ENCODE data around the gene ADGRG2. TPM values are rescaled to one million over a fixed set of nuclear protein-coding genes. Genes with fewer than 3 reads are reported as not detected.
"Not testable (repeated sequence)": the region's sequence is repeated elsewhere in the genome, so short reads cannot be mapped to it uniquely, and the experiment has no call there.

The ADGRG2 gene
- total RNA-seq, 4 donors from 2014 or later: 8.3 to 13.1 (median 8.8) TPM

DNA sequence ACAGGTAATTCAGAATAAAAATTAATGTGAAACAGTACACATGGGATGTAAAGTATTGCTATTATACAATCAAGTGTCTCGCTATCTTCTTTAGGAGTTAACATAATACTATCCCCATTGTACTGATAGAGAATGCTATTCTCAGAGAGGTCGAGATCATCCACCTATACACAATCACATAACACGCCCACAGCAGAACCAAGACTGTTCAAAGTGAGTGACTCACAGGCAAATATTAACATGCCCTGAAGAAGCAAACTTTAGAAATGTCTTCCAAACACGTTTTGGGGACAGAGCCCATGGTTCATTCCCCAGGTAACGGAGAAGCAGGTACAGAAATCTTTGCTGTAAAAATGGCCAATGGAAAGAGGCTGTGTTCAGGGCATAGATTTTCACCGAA is 88.2 kb downstream of the ADGRG2 start:
- TF ChIP-seq, protein P1, sequence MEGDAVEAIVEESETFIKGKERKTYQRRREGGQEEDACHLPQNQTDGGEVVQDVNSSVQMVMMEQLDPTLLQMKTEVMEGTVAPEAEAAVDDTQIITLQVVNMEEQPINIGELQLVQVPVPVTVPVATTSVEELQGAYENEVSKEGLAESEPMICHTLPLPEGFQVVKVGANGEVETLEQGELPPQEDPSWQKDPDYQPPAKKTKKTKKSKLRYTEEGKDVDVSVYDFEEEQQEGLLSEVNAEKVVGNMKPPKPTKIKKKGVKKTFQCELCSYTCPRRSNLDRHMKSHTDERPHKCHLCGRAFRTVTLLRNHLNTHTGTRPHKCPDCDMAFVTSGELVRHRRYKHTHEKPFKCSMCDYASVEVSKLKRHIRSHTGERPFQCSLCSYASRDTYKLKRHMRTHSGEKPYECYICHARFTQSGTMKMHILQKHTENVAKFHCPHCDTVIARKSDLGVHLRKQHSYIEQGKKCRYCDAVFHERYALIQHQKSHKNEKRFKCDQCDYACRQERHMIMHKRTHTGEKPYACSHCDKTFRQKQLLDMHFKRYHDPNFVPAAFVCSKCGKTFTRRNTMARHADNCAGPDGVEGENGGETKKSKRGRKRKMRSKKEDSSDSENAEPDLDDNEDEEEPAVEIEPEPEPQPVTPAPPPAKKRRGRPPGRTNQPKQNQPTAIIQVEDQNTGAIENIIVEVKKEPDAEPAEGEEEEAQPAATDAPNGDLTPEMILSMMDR (IDR thresholded peaks at IDR 0.05): no peak
- DNase-seq (ENCODE audit: low spot score) (no peak), ATAC-seq (ENCODE audit: low FRiP score) (no peak)

DNA sequence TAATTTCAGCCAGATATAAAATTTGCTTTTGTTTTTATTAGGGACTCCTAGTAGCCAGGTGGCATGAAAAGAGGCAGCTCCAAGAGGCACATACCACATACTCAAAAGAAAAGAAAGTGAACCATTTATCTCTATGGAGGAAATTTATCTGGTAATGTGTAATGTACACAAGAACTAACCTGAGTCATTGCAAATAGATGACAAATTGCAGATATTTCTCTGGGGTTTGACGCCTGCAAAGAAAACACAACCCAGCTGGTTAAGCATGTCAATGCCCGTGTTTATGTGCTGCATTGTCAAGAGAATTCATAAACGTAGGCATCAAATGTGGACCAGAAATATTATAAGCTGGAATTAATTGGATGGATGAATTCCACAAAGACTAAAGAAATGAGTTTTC is 91.5 kb downstream of the ADGRG2 start:
- DNase-seq (ENCODE audit: low spot score): no peak
- no peak for ATAC-seq (ENCODE audit: low FRiP score)
- TF ChIP-seq, protein P1 (IDR thresholded peaks at IDR 0.05): no peak

DNA sequence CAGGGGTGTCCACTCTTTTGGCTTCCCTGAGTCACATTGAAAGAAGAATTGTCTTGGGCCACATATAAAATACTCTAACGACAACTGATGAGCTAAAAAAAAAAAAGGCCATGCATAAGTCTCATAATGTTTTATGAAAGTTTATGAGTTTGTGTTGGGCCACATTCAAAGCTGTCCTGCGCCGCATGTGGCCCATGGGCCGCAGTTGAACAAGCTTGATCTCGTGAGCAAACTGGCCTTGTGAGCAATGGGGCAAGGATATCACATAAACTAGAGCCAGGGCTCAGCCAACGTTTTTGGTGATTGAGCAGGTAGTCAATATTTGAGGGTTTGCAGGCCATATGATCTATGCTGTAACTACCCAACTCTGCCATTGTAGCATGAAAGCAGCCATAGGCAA is 93.7 kb downstream of the ADGRG2 start:
- DNase-seq (ENCODE audit: low spot score) (no peak), ATAC-seq (ENCODE audit: low FRiP score) (no peak)
- TF ChIP-seq, protein P1 (IDR thresholded peaks at IDR 0.05): no peak

DNA sequence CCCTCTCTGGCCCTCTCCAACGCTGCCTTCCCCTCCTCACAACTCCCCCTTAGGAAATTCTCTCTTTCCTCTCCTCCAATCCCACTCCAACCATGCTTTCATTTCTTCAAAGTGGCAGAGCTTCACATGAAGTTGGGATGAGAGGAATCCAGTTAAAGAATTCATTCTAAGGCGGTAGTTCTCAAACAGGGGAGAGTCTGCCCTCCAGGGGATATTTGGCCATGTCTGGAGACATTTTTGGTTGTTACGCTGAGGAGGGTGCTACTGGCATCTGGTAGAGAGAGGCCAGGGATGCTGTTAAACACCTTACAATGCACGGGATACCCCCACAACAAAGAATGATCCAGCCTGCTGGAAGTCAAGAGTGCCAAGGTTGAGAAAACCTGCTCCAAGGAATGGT is 97.9 kb downstream of the ADGRG2 start:
- TF ChIP-seq, protein P1 (IDR thresholded peaks at IDR 0.05): no peak
- ATAC-seq (ENCODE audit: low FRiP score) (no peak), DNase-seq (ENCODE audit: low spot score) (no peak)

DNA sequence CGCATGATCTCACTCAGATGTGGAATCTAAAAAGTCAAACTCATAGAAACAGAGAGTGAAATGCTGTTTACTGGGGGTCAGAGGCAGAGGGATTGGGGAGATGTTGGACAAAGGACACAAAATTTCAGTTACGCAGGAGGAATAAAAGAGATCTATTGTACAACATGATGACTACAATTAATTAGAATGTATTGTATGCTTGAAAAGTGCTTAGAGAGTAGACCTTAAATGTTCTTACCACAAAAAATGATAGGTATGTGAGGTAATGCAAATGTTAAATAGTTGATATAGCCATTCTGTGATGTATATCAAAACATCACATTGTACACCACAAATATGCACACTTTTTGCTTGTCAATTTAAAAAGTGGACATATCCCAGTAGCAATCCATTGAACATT is 102.3 kb downstream of the ADGRG2 start:
- ATAC-seq (ENCODE audit: low FRiP score) (no peak), DNase-seq (ENCODE audit: low spot score) (no peak)
- TF ChIP-seq, protein P1 (IDR thresholded peaks at IDR 0.05): no peak

DNA sequence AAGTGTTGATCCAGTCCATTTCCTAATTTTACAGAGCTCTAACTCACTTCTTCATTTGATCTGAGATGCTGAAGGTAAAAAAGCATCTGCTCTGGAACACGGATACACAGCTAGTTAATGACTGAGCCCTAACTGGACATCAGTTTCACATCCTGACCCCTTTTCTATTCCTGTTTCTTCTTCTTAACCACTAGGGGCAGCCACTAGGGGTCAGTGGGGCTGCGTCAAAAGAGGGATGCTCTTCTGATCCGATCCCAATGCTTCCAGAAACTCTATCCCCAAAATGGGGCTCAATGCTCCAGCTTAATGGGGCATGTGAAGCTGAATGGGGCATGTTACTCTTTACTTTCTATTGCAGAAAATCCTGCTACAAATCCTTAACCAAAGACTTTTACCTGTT is 105.0 kb downstream of the ADGRG2 start:
- no peak for DNase-seq (ENCODE audit: low spot score)
- peak; percentile 23 for ATAC-seq (ENCODE audit: low FRiP score)
- TF ChIP-seq, protein P1 (IDR thresholded peaks at IDR 0.05): no peak

DNA sequence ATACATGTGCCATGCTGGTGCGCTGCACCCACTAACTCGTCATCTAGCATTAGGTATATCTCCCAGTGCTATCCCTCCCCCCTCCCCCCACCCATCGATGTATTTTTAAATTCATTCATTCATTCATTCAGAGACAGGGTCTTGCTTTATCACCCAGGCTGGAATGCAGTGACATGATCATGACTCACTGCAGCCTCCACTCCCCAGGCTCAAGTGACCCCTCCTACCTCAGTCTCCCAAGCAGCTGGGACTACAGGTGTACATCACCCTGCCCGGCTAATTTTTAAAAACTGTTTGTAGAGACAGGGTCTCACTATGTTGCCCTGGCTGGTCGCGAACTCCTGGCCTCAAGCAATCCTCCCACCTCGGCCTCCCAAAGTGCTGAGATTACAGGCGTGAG is 105.7 kb downstream of the ADGRG2 start:
- not testable (repeated sequence) for ATAC-seq (ENCODE audit: low FRiP score); DNase-seq (ENCODE audit: low spot score)

DNA sequence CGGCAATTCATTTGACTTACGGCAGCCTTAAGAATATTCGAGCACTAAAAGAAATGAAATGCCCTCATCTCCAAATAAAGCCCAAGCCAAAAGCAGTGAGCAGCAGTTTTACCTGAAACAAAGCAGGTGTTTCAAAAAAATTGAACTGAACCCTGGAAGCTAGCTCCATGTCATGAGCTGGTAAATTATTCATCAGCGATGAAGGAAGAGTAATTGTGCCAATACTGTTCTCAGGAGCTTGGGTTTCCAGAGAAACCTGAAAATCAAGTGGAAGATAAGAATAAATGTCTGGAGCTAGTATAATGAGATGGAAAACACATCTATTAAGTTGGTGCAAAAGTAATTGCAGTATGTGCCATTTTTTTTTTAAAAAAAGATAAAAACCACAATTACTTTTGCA is 114.4 kb downstream of the ADGRG2 start:
- TF ChIP-seq, protein P1 (IDR thresholded peaks at IDR 0.05): no peak
- DNase-seq (ENCODE audit: low spot score) (no peak), ATAC-seq (ENCODE audit: low FRiP score) (no peak)
